CD4-positive, CD25-positive, alpha-beta regulatory T cell (primary cell): ENCODE measurements around the gene RPL10. TPM values are rescaled to one million over a fixed set of nuclear protein-coding genes. Genes with fewer than 3 reads are reported as not detected.

Experiments
- ATAC-seq, 2 donors: fragments of 150-1000 bp; cut with Tn5 transposase; one replicate each; pipeline ENCODE4 v1.10.0; 2021; ENCODE audit warnings: low read depth in 2 of 2, moderate number of reproducible peaks in 2 of 2, moderate library complexity in 1 of 2
- DNase-seq, 3 donors: peaks; one replicate each; pipeline versions ENCODE4 v3.0.0 to v3.0.0-alpha.2; 2012 to 2022; ENCODE audit warnings: mixed read lengths in 1 of 3
- H3K27ac ChIP-seq: one replicate; pipeline ENCODE4 v1.7.0; 2013; ENCODE audit warnings: mild to moderate bottlenecking, low read length; ENCODE audit not compliant: insufficient read depth, poor library complexity, severe bottlenecking
- H3K27me3 ChIP-seq: one replicate; pipeline ENCODE4 v1.7.0; 2013; ENCODE audit warnings: low read length; ENCODE audit not compliant: control insufficient read depth, insufficient read depth
- H3K36me3 ChIP-seq: one replicate; pipeline ENCODE4 v1.7.0; 2013; ENCODE audit warnings: mild to moderate bottlenecking, low read length, moderate library complexity; ENCODE audit not compliant: control insufficient read depth, insufficient read depth
- H3K4me1 ChIP-seq: 2 replicates; pipeline ENCODE4 v1.7.0; 2013; ENCODE audit warnings: mild to moderate bottlenecking, low read length; ENCODE audit not compliant: insufficient read depth, control insufficient read depth, poor library complexity, severe bottlenecking
- H3K4me3 ChIP-seq: one replicate; pipeline ENCODE4 v1.7.0; 2013; ENCODE audit warnings: low read depth, mild to moderate bottlenecking, low read length, moderate library complexity
- H3K9me3 ChIP-seq, 2 experiments: 1 replicate in 1 of 2; 2 replicates in 1 of 2; pipeline ENCODE4 v1.7.0; 2013; ENCODE audit warnings: low read length in 2 of 2, mild to moderate bottlenecking in 1 of 2, moderate library complexity in 1 of 2; ENCODE audit not compliant: control insufficient read depth in 2 of 2
- H3K27ac Mint-ChIP-seq, 3 donors: one replicate each; pipeline ENCODE4 v1.8.0; 2020 to 2022; ENCODE audit warnings: mild to moderate bottlenecking in 3 of 3, mixed read lengths in 3 of 3, moderate library complexity in 2 of 3
- H3K27me3 Mint-ChIP-seq: one replicate; pipeline ENCODE4 v1.8.0; 2022; ENCODE audit warnings: mild to moderate bottlenecking, mixed read lengths
- H3K36me3 Mint-ChIP-seq: one replicate; pipeline ENCODE4 v1.8.0; 2020; ENCODE audit warnings: mixed read lengths
- H3K4me1 Mint-ChIP-seq, 4 donors: one replicate each; pipeline ENCODE4 v1.8.0; 2020 to 2022; ENCODE audit warnings: mixed read lengths in 4 of 4, mild to moderate bottlenecking in 1 of 4
- H3K4me3 Mint-ChIP-seq, 4 donors: one replicate each; pipeline ENCODE4 v1.8.0; 2020 to 2022; ENCODE audit warnings: mild to moderate bottlenecking in 4 of 4, mixed read lengths in 4 of 4, moderate library complexity in 3 of 4
- H3K9me3 Mint-ChIP-seq, 7 donors: one replicate each; pipeline ENCODE4 v1.8.0; 2020 to 2022; ENCODE audit warnings: mixed read lengths in 7 of 7, mild to moderate bottlenecking in 3 of 7, moderate library complexity in 2 of 7
- polyA plus RNA-seq, 4 donors: library from polyadenylated mRNA; unstranded; fragments of 300-500 nt; fragmentation: Illumina TruSeq; gene quantifications; one replicate each; pipeline ENCODE4 v1.2.3, GENCODE V29; 2021
- total RNA-seq: library from RNA; stranded (reverse); gene quantifications from one replicate; pipeline ENCODE4 v1.2.3, GENCODE V29; 2022

The RPL10 gene
- total and polyA plus RNA-seq, 5 donors from 2014 or later: 3,877 to 6,073 (median 4,330) TPM

DNA sequence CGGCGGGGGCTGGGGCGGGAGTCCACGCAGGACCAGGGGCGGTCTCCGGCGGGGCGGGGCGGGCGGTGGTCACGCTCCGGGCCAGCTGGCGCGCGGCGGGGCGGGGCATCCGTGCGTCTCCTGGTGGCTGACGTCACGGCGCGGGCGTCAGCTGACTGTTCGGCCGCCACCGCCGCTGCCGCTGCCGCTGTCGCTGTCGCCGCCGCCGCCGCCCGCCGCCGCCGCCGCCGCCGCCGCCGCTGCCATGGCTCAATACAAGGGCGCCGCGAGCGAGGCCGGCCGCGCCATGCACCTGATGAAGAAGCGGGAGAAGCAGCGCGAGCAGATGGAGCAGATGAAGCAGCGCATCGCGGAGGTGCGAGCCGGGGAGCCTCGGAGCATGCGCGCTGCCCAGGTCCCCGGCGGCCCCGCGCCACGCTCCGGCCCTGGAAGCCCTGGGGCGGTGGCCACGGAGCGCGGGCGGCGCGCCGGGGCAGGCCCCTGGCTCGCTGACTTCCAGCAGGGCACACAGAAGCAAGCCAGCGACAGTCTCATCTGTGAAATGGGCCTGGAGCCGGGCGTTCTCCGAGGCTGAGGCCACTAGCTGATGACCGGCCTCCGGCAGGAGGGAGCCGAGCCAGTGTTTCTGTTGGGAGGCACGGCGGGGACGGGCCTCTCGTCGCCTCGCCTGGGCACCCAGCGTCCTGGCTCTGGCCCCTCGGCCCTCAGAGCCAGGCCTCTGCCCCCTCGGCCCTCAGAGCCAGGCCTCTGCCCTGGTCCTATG, 46.0 kb downstream of the RPL10 start, which contains the start of gene FAM50A:
FAM50A (plus strand) TSS at position 150 of the 763 bp plus-strand sequence; CDS start at position 245, 95 bp downstream.
- peak within 1 kb of the TSS; percentile 70 to 88 (median 74) for H3K4me3 Mint-ChIP-seq

DNA sequence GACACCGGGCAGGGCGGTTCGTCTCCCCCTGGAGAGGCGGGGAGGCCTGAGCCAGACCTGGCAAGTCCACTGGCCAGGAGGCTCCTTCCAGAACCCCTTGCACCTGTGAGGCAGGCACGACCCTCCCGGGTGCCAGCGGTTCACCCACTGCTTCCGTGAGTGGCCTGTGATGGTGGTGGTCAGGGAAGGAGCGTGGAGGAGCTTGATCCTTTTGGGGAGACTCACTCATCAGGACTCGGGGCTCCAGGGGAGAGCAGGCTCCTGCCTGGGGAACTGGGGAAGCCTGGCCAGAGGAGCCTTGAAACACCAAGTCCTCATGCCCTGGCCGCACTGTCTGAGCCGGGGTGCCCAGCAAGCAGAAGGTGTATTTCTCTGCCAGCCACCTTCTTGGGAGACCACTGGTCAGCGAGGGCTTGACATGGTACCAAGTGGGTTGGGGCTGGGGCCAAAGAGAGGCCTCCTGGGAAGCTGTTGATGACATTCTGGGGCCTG, 46.6 kb downstream of the RPL10 start:
- H3K4me1 Mint-ChIP-seq: peaks cover 0 to 40% (median 10%) of the 10 kb centered on the region in 4 donors
- DNase-seq (no peak), ATAC-seq (no peak)
- no peak overlapping the region for H3K4me3 ChIP-seq
- H3K27me3 Mint-ChIP-seq: no peaks in the 10 kb centered on the region
- no peaks in the 10 kb centered on the region for H3K9me3 ChIP-seq
- no peaks in the 10 kb centered on the region for H3K27me3 ChIP-seq
- H3K4me1 ChIP-seq: peaks cover 37% of the 10 kb centered on the region
- H3K4me3 Mint-ChIP-seq: peak overlapping the region in 3 of 4 donors; percentile 4 to 61 (median 60)
- no peak overlapping the region for H3K27ac Mint-ChIP-seq
- peaks cover 7% of the 10 kb centered on the region for H3K36me3 Mint-ChIP-seq
- peaks cover 18% of the 10 kb centered on the region for H3K36me3 ChIP-seq
- no peaks in the 10 kb centered on the region for H3K9me3 Mint-ChIP-seq
- peak overlapping the region; percentile 73 for H3K27ac ChIP-seq

More for the DNA sequence above, 46.0 kb downstream of the RPL10 start, which contains the start of gene FAM50A:
- peaks cover 38% of the 10 kb centered on the region for H3K4me1 ChIP-seq
- no peaks in the 10 kb centered on the region for H3K27me3 ChIP-seq
- H3K4me3 ChIP-seq: no peak within 1 kb of the TSS
- peak within 1 kb of the TSS; percentile 73 for H3K27ac ChIP-seq
- H3K36me3 ChIP-seq: peaks cover 20% of the 10 kb centered on the region
- H3K9me3 Mint-ChIP-seq: no peaks in the 10 kb centered on the region
- ATAC-seq: peak; percentile 76 to 79
- H3K27me3 Mint-ChIP-seq: no peaks in the 10 kb centered on the region
- peaks cover 0 to 40% (median 10%) of the 10 kb centered on the region in 4 donors for H3K4me1 Mint-ChIP-seq
- peaks cover 7% of the 10 kb centered on the region for H3K36me3 Mint-ChIP-seq
- DNase-seq: peak; percentile 58 to 71 (median 70)
- peak within 1 kb of the TSS; percentile 65 to 93 (median 83) for H3K27ac Mint-ChIP-seq
- no peaks in the 10 kb centered on the region for H3K9me3 ChIP-seq

DNA sequence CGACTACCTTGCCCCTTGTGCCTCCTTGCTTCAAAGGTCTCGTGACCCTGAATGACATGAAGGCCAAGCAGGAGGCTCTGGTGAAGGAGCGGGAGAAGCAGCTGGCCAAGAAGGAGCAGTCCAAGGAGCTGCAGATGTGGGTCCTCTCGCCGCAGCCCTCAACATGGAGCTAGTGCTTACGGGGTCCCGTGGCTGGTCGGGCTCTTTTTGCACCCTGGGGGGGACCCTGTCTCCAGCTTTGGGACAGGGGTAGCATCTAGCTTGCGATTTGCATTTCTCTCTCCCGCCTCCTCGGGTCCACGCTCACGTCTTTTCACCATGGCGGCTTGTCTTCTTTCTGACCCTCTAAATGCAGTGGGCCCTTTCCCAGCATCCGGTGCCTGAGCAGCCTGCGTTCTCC, 47.6 kb downstream of the RPL10 start:
- no peaks in the 10 kb centered on the region for H3K27me3 ChIP-seq
- peaks cover 16% of the 10 kb centered on the region for H3K36me3 ChIP-seq
- H3K27ac ChIP-seq: no peak overlapping the region
- no peak for ATAC-seq
- H3K4me1 ChIP-seq: peaks cover 33% of the 10 kb centered on the region
- peaks cover 7% of the 10 kb centered on the region for H3K36me3 Mint-ChIP-seq
- no peak for DNase-seq
- H3K9me3 ChIP-seq: no peaks in the 10 kb centered on the region
- H3K9me3 Mint-ChIP-seq: no peaks in the 10 kb centered on the region
- H3K27me3 Mint-ChIP-seq: no peaks in the 10 kb centered on the region
- peak overlapping the region in 3 of 4 donors; percentile 34 to 51 (median 38) for H3K4me3 Mint-ChIP-seq
- H3K4me1 Mint-ChIP-seq: peaks cover 0 to 35% (median 10%) of the 10 kb centered on the region in 4 donors
- peak overlapping the region in 1 of 3 donors; percentile 15 for H3K27ac Mint-ChIP-seq
- no peak overlapping the region for H3K4me3 ChIP-seq

DNA sequence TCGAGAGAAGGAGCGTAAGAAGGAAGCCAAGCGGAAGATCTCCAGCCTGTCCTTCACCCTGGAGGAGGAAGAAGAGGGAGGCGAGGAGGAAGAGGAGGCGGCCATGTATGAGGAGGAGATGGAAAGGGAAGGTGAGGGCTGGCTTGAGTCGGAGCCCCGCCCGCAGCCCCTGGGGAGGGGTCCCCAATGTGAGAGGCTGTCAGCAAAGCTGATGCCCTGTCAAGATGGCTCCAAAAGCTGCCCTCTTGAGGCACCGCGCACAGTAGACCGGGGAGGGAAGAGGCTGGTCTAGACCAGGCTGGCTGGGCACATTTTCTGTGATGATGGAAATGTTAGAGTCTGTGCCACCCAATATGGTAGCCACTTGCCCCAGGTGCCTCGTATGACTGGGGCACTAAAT, 48.3 kb downstream of the RPL10 start:
- H3K27me3 ChIP-seq: no peaks in the 10 kb centered on the region
- H3K4me1 ChIP-seq: peaks cover 27% of the 10 kb centered on the region
- ATAC-seq (no peak), DNase-seq (no peak)
- no peak overlapping the region for H3K4me3 ChIP-seq
- H3K36me3 ChIP-seq: peaks cover 16% of the 10 kb centered on the region
- Mint-ChIP-seq H3K27ac (peak overlapping the region in 1 of 3 donors; percentile 15), H3K4me3 (peak overlapping the region in 2 of 4 donors; percentile 27 to 34), H3K36me3 (peaks cover 7% of the 10 kb centered on the region), H3K9me3 (no peaks in the 10 kb centered on the region), H3K27me3 (no peaks in the 10 kb centered on the region), H3K4me1 (peaks cover 0 to 29% (median 5%) of the 10 kb centered on the region in 4 donors)
- H3K27ac ChIP-seq: no peak overlapping the region
- H3K9me3 ChIP-seq: no peaks in the 10 kb centered on the region

DNA sequence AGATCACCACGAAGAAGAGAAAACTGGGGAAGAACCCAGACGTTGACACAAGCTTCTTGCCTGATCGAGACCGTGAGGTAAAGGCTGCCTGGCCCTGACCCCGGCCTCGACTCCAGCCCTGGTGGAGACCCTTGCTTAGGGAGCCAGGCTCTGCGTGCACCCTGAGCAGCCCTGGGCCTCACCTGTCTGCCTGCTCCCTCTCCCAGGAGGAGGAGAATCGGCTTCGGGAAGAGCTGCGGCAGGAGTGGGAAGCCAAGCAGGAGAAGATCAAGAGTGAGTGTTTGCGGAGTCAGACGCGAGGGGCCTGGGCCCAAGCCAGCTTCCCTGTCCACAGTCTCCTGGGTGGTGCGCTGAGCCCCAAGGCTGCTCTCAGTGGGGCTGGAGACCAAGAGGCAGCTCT, 50.3 kb downstream of the RPL10 start:
- H3K4me1 ChIP-seq: peaks cover 13% of the 10 kb centered on the region
- H3K9me3 ChIP-seq: no peaks in the 10 kb centered on the region
- Mint-ChIP-seq H3K4me1 (peaks cover 0 to 11% (median 0%) of the 10 kb centered on the region in 4 donors), H3K4me3 (no peak overlapping the region), H3K9me3 (peaks cover 0 to 1% (median 0%) of the 10 kb centered on the region in 7 donors), H3K36me3 (peaks cover 3% of the 10 kb centered on the region), H3K27me3 (no peaks in the 10 kb centered on the region), H3K27ac (no peak overlapping the region)
- H3K27me3 ChIP-seq: no peaks in the 10 kb centered on the region
- ATAC-seq: no peak
- H3K27ac ChIP-seq: no peak overlapping the region
- DNase-seq: no peak
- no peak overlapping the region for H3K4me3 ChIP-seq
- peaks cover 9% of the 10 kb centered on the region for H3K36me3 ChIP-seq

DNA sequence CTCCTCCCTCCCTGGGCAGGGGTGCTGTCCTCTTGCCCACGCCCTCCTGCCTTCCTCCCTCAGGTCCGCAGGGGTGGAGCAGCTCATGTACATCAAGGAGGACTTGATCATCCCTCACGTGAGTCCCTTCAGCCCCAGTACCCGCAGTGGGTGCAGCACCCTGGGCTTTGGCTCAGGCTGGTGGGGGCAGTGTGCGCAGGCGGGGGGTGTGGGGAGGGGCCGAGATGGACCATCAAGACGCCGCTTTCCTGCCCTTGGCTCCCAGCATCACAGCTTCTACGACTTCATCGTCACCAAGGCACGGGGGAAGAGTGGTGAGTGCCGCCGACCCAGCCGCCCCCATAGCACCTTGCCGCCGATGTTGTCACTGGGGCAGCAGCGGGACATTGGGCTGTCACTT, 51.4 kb downstream of the RPL10 start:
- no peak overlapping the region for H3K27ac Mint-ChIP-seq
- Histone ChIP-seq H3K27ac (no peak overlapping the region), H3K4me1 (peaks cover 6% of the 10 kb centered on the region), H3K36me3 (peaks cover 9% of the 10 kb centered on the region), H3K9me3 (no peaks in the 10 kb centered on the region), H3K27me3 (no peaks in the 10 kb centered on the region), H3K4me3 (no peak overlapping the region)
- peaks cover 0 to 1% (median 0%) of the 10 kb centered on the region in 7 donors for H3K9me3 Mint-ChIP-seq
- DNase-seq (no peak), ATAC-seq (no peak)
- no peak overlapping the region for H3K4me3 Mint-ChIP-seq
- peaks cover 3% of the 10 kb centered on the region for H3K36me3 Mint-ChIP-seq
- H3K4me1 Mint-ChIP-seq: peaks cover 0 to 9% (median 3%) of the 10 kb centered on the region in 4 donors
- H3K27me3 Mint-ChIP-seq: no peaks in the 10 kb centered on the region

DNA sequence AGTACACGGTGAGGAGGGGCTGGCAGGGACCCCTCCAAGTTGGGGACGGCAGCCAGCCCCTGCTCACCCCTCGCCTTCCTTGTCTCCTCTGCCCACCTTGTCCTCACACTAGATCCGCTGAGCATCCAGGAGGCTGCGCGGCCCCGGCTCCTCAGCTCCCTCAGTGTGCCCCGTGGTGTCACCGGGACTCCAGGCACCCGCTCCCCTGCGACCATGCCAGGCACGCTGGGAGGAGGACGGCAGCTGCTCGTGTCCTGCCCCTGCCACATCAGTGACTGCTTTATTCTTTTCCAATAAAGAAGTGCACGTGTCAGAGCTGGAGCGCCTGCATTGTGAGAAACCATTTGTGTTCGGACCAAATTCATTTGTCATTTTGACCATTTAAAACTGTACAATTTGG, 52.1 kb downstream of the RPL10 start:
- Mint-ChIP-seq H3K27ac (no peak overlapping the region), H3K4me3 (no peak overlapping the region)
- no peak for DNase-seq

More for the DNA sequence above, 52.1 kb downstream of the RPL10 start:
- no peak overlapping the region for H3K27ac ChIP-seq
- H3K27me3 Mint-ChIP-seq: no peaks in the 10 kb centered on the region
- H3K4me3 ChIP-seq: no peak overlapping the region
- H3K9me3 ChIP-seq: no peaks in the 10 kb centered on the region
- peaks cover 0 to 7% (median 3%) of the 10 kb centered on the region in 4 donors for H3K4me1 Mint-ChIP-seq
- H3K4me1 ChIP-seq: peaks cover under 1% of the 10 kb centered on the region
- peaks cover 9% of the 10 kb centered on the region for H3K36me3 ChIP-seq
- no peaks in the 10 kb centered on the region for H3K27me3 ChIP-seq
- peaks cover 0 to 1% (median 0%) of the 10 kb centered on the region in 7 donors for H3K9me3 Mint-ChIP-seq
- peaks cover 3% of the 10 kb centered on the region for H3K36me3 Mint-ChIP-seq
- no peak for ATAC-seq
